ENCODE measurements around the gene LBHD2.
"Not testable (repeated sequence)": the region's sequence is repeated elsewhere in the genome, so short reads cannot be mapped to it uniquely, and the experiment has no call there.

Gene LBHD2

DNA sequence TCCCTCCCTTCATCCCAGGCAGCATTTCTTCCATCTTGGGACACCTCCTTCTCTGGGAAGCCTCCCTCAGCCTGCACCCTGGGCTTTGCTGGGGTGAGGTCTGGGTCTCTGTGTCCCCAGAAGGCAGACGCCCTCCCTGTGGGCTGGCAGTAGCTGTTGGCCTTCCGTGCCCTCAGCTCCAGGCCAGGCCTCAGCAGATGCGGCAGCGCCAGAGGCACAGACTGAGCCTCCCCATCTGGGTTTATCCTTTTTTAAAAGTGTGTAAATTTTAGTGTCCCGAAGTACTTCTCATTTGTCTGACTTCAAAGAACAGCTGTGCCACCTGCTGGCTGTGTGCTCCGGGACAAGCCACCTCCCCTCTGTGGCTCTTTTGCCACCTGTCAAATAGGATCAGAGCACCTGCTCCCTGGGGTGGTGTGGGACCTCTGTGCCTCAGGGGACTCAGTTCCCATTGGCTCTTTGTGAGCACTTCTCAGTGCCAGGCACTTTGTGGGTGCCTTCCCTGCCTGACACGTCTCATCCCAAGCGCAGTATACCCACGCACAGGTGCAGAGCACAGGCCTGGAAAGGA lies 21.7 kb downstream of the LBHD2 start:
- no peak for FAIRE-seq

DNA sequence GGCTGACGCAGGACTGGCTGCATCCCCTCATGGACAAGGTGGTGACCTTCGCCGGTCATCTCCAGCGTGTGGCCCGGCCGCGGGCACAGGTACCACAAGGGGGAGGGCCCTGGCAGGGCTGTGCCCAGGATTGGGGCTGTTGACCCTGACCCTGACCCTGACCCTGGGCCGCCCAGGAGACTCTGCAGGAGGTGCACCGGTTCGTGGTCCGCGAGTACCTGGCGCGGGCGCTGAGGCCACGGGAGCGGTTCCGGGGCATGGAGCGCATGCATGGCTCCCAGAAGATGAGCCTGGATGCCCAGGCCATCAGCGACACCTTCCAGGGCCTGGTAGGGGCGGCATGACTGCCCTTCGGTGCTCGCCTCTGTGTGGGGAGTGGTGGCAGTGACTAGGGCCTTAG lies 23.4 kb downstream of the LBHD2 start:
- no peak for FAIRE-seq

DNA sequence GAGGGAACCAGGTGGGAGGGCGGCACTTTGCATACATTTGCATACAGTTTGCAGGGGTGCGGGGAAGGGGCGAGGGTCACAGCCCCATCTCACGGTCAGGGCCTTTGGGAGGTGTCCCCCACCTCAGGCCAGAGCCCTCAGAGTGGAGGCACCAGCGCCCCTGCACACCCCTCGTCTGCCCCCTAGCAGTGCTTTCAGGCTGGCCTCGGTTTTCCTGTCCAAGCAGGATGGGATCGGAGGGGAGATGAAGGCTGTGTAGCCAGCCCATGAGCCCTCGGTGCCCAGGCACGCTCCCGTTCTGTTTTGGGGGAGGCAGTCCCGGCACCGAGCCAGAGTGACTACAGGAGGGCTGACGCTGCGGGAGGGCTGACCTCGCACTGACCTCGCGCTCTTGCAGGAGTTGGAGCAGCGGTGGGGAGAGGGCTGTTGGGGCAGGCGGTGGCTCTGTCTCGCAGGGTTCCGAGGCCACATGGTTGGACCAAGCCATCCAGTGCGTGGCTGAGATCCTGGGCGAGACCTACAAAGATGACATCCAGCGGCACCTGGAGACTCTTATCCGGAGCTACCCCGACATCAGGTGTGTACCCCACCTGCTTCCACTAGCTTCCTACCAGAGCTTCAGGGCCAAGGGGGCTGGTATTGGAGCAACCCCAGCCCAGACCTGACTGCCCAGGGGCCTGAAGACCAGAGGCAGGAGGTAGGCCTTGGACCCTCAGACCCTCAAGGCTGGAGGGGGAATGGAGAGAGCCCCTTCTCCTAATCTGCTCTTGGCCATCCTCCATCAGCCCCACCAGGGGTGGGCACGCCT lies 24.1 kb downstream of the LBHD2 start:
- no peak for FAIRE-seq

DNA sequence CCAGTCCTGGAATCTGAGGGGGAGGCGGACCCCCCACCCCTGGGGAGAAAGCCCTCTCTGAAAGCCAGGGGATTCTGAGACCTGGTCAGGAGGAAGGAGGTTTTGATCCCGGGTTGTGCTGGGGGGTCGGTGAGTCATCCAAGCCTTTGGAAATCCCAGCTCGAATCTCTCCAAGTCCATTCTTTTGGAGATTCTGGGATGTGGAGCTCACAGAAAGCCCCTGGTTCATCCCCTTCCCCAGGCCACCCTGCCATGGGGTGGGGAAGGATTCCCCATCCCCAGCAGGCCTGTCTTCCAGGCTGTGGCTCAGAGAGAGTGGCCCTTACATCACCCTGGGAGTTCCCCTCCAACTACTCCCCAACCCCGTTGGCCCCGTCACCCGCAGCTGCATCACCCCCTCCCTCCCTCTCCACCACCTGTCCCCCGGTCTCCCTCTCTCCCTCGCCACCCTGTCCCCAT lies 24.8 kb downstream of the LBHD2 start:
- FAIRE-seq: no peak

DNA sequence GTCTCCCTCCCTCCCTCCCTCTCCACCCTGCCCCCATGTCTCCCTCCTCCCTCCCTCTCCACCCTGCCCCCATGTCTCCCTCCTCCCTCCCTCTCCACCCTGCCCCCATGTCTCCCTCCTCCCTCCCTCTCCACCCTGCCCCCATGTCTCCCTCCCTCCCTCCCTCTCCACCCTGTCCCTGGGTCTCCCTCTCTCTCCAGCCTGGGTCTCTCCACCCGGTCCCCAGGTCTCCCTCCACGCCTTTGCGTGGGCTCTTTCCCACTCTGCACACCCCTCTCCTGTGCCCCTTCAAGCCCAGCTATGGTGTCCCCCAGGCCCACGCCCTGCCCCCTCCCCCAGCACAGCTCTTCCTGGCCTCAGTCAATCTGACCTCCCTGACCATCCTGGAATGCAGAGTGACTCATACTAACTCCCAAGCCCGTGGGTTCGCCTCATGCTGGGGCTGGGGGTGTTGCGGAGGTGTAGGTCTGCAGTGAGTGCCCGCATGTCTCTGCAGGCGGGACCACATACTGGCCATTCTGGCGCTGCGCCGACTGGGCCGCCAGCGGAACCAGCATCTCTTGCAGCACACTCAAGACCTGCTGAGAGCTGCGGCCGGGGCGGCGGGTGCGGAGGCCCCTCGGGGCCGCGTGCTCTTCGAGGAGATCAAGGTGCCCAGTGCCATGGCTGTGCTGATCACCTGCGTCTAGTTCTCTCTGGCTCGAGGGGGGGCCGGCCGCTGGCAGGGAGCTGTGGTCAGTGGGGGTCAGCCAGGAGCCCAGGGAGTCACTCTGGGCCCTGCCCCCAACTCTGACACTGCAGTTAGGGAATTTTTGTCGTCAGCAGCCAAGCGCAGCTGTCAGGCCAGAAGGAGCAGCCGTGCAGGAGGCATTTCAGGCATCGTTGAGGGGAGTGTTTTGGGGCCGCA lies 25.8 kb downstream of the LBHD2 start:
- no peak for FAIRE-seq

DNA sequence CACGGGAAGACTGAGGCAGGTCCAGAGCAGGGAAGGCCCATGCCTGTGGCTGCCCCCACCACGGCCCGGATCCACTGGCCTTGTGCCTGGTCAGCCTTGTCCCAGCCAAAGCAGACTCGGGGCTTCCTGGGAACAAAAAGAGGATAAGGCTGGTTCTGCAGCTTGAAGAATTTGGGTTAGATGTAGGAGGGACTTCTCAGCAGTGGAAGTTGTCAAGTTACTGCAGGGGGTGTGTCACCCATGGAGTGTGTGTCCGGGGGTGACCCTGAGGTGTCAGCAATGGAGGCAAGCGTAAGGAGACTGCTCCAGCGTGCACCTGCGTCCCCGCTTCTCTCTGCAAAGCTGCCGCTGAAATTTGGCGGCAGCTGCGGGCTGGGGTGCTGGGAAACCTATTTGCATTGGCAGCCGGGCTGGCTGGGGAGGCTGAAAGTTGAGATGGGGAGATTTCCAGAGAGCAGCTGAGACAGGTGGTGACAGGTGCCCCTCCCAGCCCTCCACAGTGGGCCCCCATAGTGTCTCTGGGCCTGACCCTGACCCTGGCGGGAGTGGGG lies 26.7 kb downstream of the LBHD2 start:
- no peak for FAIRE-seq

GRCh38 chr14:103111232-103111868 lies 27.3 kb downstream of the LBHD2 start:
- no peak for FAIRE-seq

DNA sequence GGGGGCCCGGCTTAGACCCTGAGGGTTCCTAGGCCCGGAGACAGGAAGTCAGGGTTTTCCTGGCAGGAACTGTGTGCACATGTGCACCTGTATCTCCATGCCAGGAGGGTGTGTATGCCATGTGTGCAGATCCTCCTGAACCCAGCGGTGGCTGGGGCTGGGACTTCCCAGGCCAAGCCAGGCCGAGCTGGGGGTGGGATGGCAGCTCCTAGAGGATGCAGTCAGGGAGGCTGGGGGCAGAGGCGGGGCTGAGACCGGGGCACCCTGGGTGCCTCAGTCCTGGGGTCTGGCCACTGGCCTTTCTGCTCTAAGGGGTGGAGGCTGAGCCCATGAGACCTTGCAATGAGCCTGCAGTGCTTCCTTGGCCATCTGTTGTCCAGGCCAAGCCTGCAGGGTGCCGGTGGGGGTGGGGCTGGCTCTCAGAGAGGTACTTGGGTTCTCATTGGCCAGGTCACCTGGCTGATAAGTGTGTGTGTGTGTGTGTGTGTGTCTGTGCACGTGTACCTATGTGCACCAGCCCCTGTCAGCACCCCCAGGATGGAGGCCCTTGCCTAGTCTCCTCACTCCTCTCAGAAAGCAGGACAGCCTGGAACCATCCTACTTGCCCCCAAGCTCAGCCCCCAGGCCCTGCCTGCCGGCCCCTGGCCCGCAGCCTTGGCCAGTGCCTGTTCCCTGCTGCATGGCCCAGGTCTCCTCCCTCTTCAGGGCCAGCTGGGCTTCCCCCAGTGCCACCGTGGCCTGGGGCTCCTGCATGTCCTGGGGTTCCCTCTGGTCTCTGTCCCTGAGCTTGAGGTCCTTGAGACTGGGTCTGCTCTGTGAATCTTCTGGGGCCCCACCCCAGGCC lies 28.6 kb downstream of the LBHD2 start:
- FAIRE-seq: no peak

DNA sequence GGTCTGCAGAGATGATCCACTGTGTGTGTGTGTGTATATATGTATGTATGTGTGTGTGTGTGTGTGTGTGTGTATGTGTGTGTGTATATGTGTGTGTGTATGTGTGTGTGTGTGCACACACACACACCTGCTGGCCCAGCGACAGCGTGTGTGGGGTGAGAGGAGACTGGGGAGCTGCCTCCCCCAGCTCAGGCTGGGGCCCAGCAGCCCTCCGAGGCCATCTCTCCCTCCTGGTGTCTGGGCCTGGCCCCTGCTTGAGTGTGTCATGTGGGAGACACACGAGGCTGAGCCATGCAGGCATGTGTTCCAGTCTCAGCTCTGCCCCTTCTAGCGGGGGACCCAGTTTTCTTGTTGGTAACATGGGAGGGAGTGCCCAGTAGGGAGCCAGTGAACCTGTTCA lies 29.3 kb downstream of the LBHD2 start:
- no peak for FAIRE-seq

- FAIRE-seq: no peak
Measured at GRCh38 chr14:103113774-103114173, 29.8 kb downstream of the LBHD2 start.

DNA sequence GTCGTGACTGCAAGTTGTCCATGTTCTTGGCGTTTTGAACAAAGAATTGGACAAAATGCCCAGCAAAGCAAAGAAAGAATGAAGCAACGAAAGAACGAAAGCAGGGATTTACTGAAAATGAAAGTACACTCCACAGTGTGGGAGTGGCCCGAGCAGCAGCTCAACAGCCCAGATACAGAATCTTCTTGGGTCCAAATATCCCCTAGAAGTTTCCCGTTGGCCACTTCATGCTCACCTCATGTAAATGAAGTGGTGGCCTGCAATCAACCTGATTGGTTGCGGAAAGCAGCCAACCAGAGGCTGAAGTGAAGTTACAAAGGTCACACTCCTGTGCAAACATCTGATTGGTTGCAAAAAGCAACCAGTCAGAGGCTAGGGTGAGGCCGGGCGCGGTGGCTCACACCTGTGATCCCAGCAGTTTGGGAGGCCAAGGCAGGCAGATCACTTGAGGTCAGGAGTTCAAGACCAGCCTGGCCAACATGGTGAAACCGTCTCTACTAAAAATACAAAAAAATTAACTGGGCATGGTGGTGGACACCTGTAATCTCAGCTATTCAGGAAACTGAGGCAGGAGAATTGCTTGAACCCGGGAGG lies 31.2 kb downstream of the LBHD2 start:
- not testable (repeated sequence) for FAIRE-seq

DNA sequence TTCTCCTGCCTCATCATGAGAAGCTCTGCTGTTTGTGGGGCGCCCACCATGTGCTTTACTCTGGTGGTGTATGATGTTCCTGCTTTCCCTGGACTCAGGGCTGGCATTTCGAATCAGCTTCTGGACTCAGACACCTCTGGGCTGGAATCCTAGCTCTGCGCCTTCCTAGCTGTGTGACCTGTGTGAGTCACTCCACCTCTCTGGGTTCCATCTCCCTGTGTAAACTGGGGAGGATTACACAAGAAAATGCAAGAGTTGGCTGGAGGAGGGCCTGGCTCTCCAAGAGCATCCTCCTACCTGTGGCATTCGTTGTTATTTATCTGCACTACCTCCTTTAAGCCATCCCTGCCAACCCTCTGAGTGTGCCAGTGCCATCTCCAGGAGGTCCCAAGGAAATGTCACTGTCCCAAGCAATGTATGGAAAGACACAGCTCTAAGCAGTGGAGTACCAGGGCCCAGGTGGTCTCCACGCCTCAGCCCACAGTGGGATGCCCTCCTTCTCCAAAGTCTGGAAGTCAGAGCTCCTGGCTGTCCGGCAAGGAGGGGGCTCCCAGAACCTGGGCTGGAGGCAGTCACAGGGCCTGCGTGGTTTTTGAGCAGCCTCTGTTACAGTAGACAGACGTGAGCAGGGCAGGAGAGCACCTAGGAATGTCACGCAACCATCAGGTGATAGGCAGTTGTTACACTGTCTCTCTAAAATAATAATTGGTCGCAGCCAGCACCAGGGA lies 32.0 kb downstream of the LBHD2 start:
- no peak for FAIRE-seq

- no peak for FAIRE-seq
Measured at GRCh38 chr14:103116636-103117035, 32.6 kb downstream of the LBHD2 start.

DNA sequence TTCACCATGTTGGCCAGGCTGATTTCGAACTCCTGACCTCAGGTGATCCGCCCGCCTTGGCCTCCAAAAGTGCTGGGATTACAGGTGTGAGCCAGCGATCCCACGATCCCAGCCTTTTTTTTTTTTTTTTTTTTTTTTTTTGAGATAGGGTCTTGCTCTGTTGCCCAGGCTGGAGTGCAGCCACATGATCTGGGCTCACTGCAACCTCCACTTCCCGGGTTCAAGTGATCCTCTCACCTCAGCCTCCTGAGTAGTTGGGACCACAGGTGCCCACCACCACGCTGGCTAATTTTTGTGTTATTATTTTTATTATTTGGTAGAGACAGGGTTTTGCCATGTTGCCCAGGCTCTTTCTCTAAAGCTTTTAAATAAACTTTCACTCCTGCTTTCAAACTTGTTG lies 33.5 kb downstream of the LBHD2 start:
- not testable (repeated sequence) for FAIRE-seq

- FAIRE-seq: no peak
Measured at GRCh38 chr14:103118018-103118662, 34.1 kb downstream of the LBHD2 start.

GRCh38 chr14:103118663-103119404 lies 34.8 kb downstream of the LBHD2 start:
- no peak for FAIRE-seq

GRCh38 chr14:103119527-103119926 lies 35.5 kb downstream of the LBHD2 start:
- FAIRE-seq: not testable (repeated sequence)

DNA sequence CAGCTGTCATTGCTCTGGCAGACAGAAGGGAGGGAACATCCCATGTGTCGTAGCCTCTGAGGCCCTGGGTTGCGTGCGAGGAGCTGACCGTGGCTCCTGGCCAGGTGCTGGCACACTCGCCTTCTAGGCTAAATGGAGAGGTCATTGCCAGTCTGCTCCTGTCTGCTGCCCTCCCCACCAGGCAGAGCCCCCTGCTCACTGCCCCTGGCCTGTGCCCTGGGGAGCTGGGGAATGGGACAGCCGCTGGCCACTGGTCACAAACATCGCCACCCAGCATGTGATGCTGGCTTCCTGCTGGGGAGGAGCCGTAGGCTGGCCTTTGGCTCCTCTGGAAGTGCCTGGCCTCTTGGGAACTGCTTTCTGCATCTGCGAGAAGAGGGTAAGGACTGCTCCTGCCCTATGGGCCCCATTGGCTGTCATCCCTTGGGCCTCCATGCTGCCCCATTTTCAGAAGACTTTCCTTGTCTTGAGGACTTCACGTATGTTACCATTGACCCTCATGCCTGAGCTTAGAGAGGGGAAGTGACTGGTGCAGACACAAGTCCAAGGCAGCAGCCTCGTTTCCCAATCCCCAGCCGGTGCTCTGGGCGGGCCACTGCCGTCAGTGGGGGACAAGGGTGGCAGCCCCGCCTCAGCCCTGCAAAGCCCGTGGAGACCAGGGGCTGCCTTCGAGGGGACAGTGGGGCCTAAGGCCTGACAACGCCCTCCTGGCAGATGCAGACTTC lies 37.3 kb downstream of the LBHD2 start:
- FAIRE-seq: no peak

Measured in endometrium (tissue), 2 donors.